Gastrocnemius medialis (tissue), 4 donors: ENCODE results near the gene AP2B1. TPM values are rescaled to one million over a fixed set of nuclear protein-coding genes. Genes with fewer than 3 reads are reported as not detected.

Experiments
- ATAC-seq, 2 donors: fragments of 150-250 bp; one replicate each; pipeline ENCODE4 v1.9.1; 2016
- DNase-seq, 2 donors: peaks; one replicate each; pipeline ENCODE4 v3.0.0-alpha.2; 2019
- H3K27ac ChIP-seq, 4 donors: fragments of 200-600 bp; sonication (generic); 1 replicate in 1 of 4; 2 replicates in 3 of 4; pipeline ENCODE4 v1.5.1; 2016 to 2018; ENCODE audit warnings: mild to moderate bottlenecking in 2 of 4, moderate library complexity in 1 of 4
- H3K27me3 ChIP-seq, 3 donors: fragments of 200-600 bp; sonication (generic) in 2 of 3; 1 replicate in 1 of 3; 2 replicates in 2 of 3; pipeline versions ENCODE4 v1.5.1 to v1.6.0; 2016 to 2019; ENCODE audit warnings: mild to moderate bottlenecking in 1 of 3, moderate library complexity in 1 of 3
- H3K36me3 ChIP-seq, 2 donors: fragments of 200-600 bp; sonication (generic) in 1 of 2; one replicate each; pipeline ENCODE4 v1.5.1; 2017 to 2018
- H3K4me1 ChIP-seq, 2 donors: fragments of 200-600 bp; sonication (generic) in 1 of 2; one replicate each; pipeline ENCODE4 v1.5.1; 2016 to 2017; ENCODE audit warnings: mild to moderate bottlenecking in 2 of 2
- H3K4me3 ChIP-seq, 4 donors: fragments of 200-600 bp; sonication (generic) in 3 of 4; 1 replicate in 1 of 4; 2 replicates in 3 of 4; pipeline ENCODE4 v1.5.1; 2016 to 2019; ENCODE audit warnings: mild to moderate bottlenecking in 2 of 4
- H3K9me3 ChIP-seq, 3 donors: fragments of 200-600 bp; sonication (generic) in 2 of 3; 1 replicate in 1 of 3; 2 replicates in 2 of 3; pipeline ENCODE4 v1.5.1; 2016 to 2019
- CTCF ChIP-seq, 5 experiments: fragments of 450-650 bp in 3 of 5; fragments of 200-600 bp in 2 of 5; sonication (generic) in 2 of 5; IDR thresholded peaks in 4 of 5; conservative IDR thresholded peaks in 1 of 5; 1 replicate in 4 of 5; 2 replicates in 1 of 5; pipeline ENCODE4 v1.5.1; 2016 to 2019; ENCODE audit warnings: antibody characterized with exemption in 5 of 5, mild to moderate bottlenecking in 3 of 5, moderate library complexity in 3 of 5
- POLR2A ChIP-seq, 2 donors: fragments of 450-650 bp; IDR thresholded peaks; one replicate each; pipeline ENCODE4 v1.6.1; 2017; ENCODE audit warnings: antibody characterized with exemption in 2 of 2, mild to moderate bottlenecking in 2 of 2, moderate library complexity in 2 of 2
- in situ Hi-C, 4 donors: fragments of 200-750 bp; cut with MboI; loops; one replicate each; pipeline versions ENCODE4 v1.15.0 to v1.8.0; 2017; ENCODE audit warnings: low sequenced_read_pairs in 4 of 4
- intact Hi-C: fragments of 100-400 bp; cut with DNase I; formaldehyde crosslinking; loops from one replicate; pipeline ENCODE4 v1.15.1; 2023; ENCODE audit warnings: low total_unique reads
- total RNA-seq, 4 donors: library from RNA; depleted of rRNA; stranded (reverse); fragments of >200 nt; gene quantifications; one replicate each; pipeline versions ENCODE4 v1.1.0 to v1.2.3, GENCODE V29; 2016

Gene AP2B1
- total RNA-seq, 4 donors from 2014 or later: 31.3 to 48.7 (median 38.1) TPM

- H3K36me3 ChIP-seq: no peaks in the 10 kb centered on the region
- DNase-seq (peak; percentile 52 to 66), ATAC-seq (peak; percentile 81 to 89)
- peaks cover 11% of the 10 kb centered on the region in 2 donors for H3K4me1 ChIP-seq
- H3K27ac ChIP-seq: no peak overlapping the region
- H3K4me3 ChIP-seq: no peak overlapping the region
- in situ Hi-C loops: loop anchor here (5.0 to 25.0 kb wide), 5 partner anchors 83 to 585 kb away; no protein-coding TSS in a partner anchor
- intact Hi-C loops: loop anchor here (1.0 to 2.0 kb wide), 3 partner anchors 86 to 435 kb away; no protein-coding TSS in a partner anchor
- no peak for TF ChIP-seq POLR2A (IDR thresholded peaks at IDR 0.05)
- TF ChIP-seq CTCF (IDR thresholded peaks at IDR 0.05 in 4 of 5, conservative IDR thresholded peaks at IDR 0.05 in 1 of 5): peak; percentile 88 to 94 (median 92)
- no peaks in the 10 kb centered on the region for H3K9me3 ChIP-seq
- H3K27me3 ChIP-seq: peaks cover 12 to 23% (median 14%) of the 10 kb centered on the region in 3 donors
These were observed 160.5 kb downstream of the AP2B1 start for GRCh38 chr17:35747540-35748017.

GRCh38 chr17:35748341-35748841, 161.3 kb downstream of the AP2B1 start:
- in situ Hi-C loops: loop anchor here (5.0 to 25.0 kb wide), 5 partner anchors 84 to 586 kb away; no protein-coding TSS in a partner anchor
- ATAC-seq: peak in 1 of 2 donors; percentile 12

GRCh38 chr17:35748979-35749378, 161.9 kb downstream of the AP2B1 start:
- intact Hi-C loops (no loop called here), in situ Hi-C loops (loop anchor here (5.0 to 25.0 kb wide), 5 partner anchors 84 to 587 kb away; no protein-coding TSS in a partner anchor)
- H3K9me3 ChIP-seq: no peaks in the 10 kb centered on the region
- TF ChIP-seq CTCF (IDR thresholded peaks at IDR 0.05 in 4 of 5, conservative IDR thresholded peaks at IDR 0.05 in 1 of 5) (no peak), POLR2A (IDR thresholded peaks at IDR 0.05) (no peak)
- H3K27me3 ChIP-seq: peaks cover 11 to 19% (median 14%) of the 10 kb centered on the region in 3 donors
- DNase-seq (no peak), ATAC-seq (no peak)
- H3K4me3 ChIP-seq: no peak overlapping the region
- peaks cover 11% of the 10 kb centered on the region in 2 donors for H3K4me1 ChIP-seq
- H3K27ac ChIP-seq: no peak overlapping the region
- H3K36me3 ChIP-seq: no peaks in the 10 kb centered on the region

More at GRCh38 chr17:35748341-35748841, 161.3 kb downstream of the AP2B1 start:
- TF ChIP-seq POLR2A (IDR thresholded peaks at IDR 0.05) (no peak), CTCF (IDR thresholded peaks at IDR 0.05 in 4 of 5, conservative IDR thresholded peaks at IDR 0.05 in 1 of 5) (no peak)
- intact Hi-C loops: no loop called here
- Histone ChIP-seq H3K4me3 (no peak overlapping the region), H3K27me3 (peaks cover 11 to 19% (median 14%) of the 10 kb centered on the region in 3 donors), H3K9me3 (no peaks in the 10 kb centered on the region), H3K27ac (peak overlapping the region in 1 of 4 donors; percentile 18), H3K4me1 (peaks cover 11% of the 10 kb centered on the region in 2 donors), H3K36me3 (no peaks in the 10 kb centered on the region)
- no peak for DNase-seq

GRCh38 chr17:35749560-35750412, 162.7 kb downstream of the AP2B1 start:
- ATAC-seq: no peak
- TF ChIP-seq POLR2A (IDR thresholded peaks at IDR 0.05) (no peak), CTCF (IDR thresholded peaks at IDR 0.05 in 4 of 5, conservative IDR thresholded peaks at IDR 0.05 in 1 of 5) (no peak)
- Histone ChIP-seq H3K9me3 (no peaks in the 10 kb centered on the region), H3K27ac (no peak overlapping the region), H3K27me3 (peaks cover 11 to 19% (median 14%) of the 10 kb centered on the region in 3 donors), H3K36me3 (no peaks in the 10 kb centered on the region), H3K4me3 (no peak overlapping the region), H3K4me1 (peaks cover 11% of the 10 kb centered on the region in 2 donors)
- DNase-seq: no peak
- in situ Hi-C loops (loop anchor here (5.0 to 25.0 kb wide), 7 partner anchors 55 to 587 kb away; partner anchors contain the start of gene TAF15 (in 1 of the 4)), intact Hi-C loops (no loop called here)
